ENCODE results near the gene HABP2.

DNA sequence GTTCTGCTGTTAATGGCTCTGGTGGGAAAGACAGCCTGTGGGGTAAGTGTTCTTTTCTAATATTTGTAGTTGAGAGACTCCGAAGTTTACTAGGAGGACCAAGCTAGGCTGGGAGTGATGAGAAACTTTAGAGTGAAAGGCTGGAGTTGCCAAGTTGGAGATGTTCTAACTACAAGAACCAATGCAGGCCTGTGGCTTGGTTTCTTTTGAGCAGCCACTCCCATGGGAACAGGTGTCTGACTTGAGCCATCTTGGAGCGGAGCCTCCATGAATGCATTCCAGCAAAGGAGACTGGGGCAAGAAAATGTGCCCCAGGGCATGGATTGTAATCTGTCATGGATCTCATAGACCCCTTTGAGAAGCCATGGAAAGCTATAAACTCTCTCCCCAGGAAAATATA, 296 bp downstream of the HABP2 start:
- TF ChIP-seq, protein P1, sequence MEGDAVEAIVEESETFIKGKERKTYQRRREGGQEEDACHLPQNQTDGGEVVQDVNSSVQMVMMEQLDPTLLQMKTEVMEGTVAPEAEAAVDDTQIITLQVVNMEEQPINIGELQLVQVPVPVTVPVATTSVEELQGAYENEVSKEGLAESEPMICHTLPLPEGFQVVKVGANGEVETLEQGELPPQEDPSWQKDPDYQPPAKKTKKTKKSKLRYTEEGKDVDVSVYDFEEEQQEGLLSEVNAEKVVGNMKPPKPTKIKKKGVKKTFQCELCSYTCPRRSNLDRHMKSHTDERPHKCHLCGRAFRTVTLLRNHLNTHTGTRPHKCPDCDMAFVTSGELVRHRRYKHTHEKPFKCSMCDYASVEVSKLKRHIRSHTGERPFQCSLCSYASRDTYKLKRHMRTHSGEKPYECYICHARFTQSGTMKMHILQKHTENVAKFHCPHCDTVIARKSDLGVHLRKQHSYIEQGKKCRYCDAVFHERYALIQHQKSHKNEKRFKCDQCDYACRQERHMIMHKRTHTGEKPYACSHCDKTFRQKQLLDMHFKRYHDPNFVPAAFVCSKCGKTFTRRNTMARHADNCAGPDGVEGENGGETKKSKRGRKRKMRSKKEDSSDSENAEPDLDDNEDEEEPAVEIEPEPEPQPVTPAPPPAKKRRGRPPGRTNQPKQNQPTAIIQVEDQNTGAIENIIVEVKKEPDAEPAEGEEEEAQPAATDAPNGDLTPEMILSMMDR (IDR thresholded peaks at IDR 0.05): no peak
- TF ChIP-seq POLR2A (IDR thresholded peaks at IDR 0.05): no peak
